HUES48 (cell line): Measurements from ENCODE around the gene CRAMP1.
"Not testable (repeated sequence)": the region's sequence is repeated elsewhere in the genome, so short reads cannot be mapped to it uniquely, and the experiment has no call there.

Experiments used
- H3K27ac ChIP-seq: one replicate; pipeline ENCODE4 v1.7.0; 2013; ENCODE audit warnings: low read depth, low read length, inconsistent platforms
- H3K27me3 ChIP-seq: 2 replicates; pipeline ENCODE4 v1.6.1; 2013; ENCODE audit warnings: mild to moderate bottlenecking, low read length; ENCODE audit not compliant: control insufficient read depth, insufficient read depth
- H3K36me3 ChIP-seq: 2 replicates; pipeline ENCODE4 v1.6.1; 2013; ENCODE audit warnings: low read length; ENCODE audit not compliant: control insufficient read depth, insufficient read depth
- H3K4me1 ChIP-seq: 2 replicates; pipeline ENCODE4 v1.6.1; 2013; ENCODE audit warnings: mild to moderate bottlenecking, low read length; ENCODE audit not compliant: control insufficient read depth, insufficient read depth
- H3K4me3 ChIP-seq: 2 replicates; pipeline ENCODE4 v1.5.1; 2013; ENCODE audit warnings: mild to moderate bottlenecking, low read depth, low read length
- H3K9ac ChIP-seq: 2 replicates; pipeline ENCODE4 v1.6.1; 2013; ENCODE audit warnings: mild to moderate bottlenecking, low read depth, low read length, moderate library complexity
- H3K9me3 ChIP-seq: 2 replicates; pipeline ENCODE4 v1.6.1; 2013; ENCODE audit warnings: low read length; ENCODE audit not compliant: control insufficient read depth, insufficient read depth

CRAMP1 gene

GRCh38 chr16:1705324-1705687 lies 93.1 kb downstream of the CRAMP1 start:
- H3K9ac ChIP-seq, result peak overlapping the region; percentile 80
- peaks cover 25% of the 10 kb centered on the region for H3K36me3 ChIP-seq
- H3K27ac ChIP-seq, result peak overlapping the region; percentile 97
- H3K4me1 ChIP-seq, H3K9me3 ChIP-seq, H3K27me3 ChIP-seq: not testable (repeated sequence)
- peak overlapping the region; percentile 92 for H3K4me3 ChIP-seq

- Histone ChIP-seq H3K4me3 (peak within 1 kb of the TSS; percentile 92), H3K27ac (peak within 1 kb of the TSS; percentile 97), H3K36me3 (peaks cover 20% of the 10 kb centered on the region), H3K9me3 (no peaks in the 10 kb centered on the region), H3K9ac (peak within 1 kb of the TSS; percentile 80), H3K27me3 (no peaks in the 10 kb centered on the region), H3K4me1 (peaks cover 10% of the 10 kb centered on the region)
These were observed 93.7 kb downstream of the CRAMP1 start, which contains the start of gene MAPK8IP3 for GRCh38 chr16:1705688-1706385. Gene MAPK8IP3, plus strand, starts transcription at chr16:1706195. Its CDS starts 145 bp downstream, at chr16:1706340.

GRCh38 chr16:1706386-1707192 lies 94.4 kb downstream of the CRAMP1 start:
- no peaks in the 10 kb centered on the region for H3K9me3 ChIP-seq
- peak overlapping the region; percentile 92 for H3K4me3 ChIP-seq
- H3K27me3 ChIP-seq, result no peaks in the 10 kb centered on the region
- peak overlapping the region; percentile 64 for H3K9ac ChIP-seq
- peaks cover 10% of the 10 kb centered on the region for H3K4me1 ChIP-seq
- H3K36me3 ChIP-seq, result peaks cover 12% of the 10 kb centered on the region
- H3K27ac ChIP-seq, result peak overlapping the region; percentile 63

DNA sequence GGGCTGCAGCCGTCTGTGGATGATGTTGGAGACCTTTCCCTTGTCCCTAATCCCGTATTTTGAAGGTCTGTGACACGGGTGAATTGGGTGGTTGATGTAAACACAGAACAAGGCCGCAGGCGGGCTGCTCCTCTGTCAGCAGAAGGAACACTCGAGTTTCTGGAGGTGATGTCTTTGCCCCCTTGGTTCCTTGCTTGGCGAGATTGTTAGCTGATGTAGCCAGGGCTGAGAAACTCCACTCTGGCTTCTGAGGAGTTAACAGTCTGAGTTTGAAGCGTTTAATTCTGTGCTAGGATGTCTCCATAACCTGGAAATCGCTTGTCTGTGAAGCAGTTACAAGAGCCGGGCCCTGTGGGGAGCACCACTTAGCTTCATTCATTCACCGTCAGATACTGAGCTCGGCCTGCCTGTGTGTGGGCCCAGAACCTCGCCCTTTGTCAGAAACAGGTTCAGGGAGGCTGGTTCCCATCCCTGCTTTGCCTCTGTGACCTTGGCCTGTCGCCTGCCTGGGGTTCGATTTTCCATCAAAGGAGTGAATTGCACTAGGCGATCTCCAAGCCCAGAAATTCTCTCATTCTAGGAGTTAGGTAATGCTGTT lies 95.1 kb downstream of the CRAMP1 start:
- Histone ChIP-seq H3K27ac (no peak overlapping the region), H3K4me1 (peaks cover 10% of the 10 kb centered on the region), H3K27me3 (no peaks in the 10 kb centered on the region), H3K9ac (no peak overlapping the region), H3K4me3 (peak overlapping the region; percentile 62), H3K9me3 (no peaks in the 10 kb centered on the region), H3K36me3 (peaks cover 5% of the 10 kb centered on the region)

DNA sequence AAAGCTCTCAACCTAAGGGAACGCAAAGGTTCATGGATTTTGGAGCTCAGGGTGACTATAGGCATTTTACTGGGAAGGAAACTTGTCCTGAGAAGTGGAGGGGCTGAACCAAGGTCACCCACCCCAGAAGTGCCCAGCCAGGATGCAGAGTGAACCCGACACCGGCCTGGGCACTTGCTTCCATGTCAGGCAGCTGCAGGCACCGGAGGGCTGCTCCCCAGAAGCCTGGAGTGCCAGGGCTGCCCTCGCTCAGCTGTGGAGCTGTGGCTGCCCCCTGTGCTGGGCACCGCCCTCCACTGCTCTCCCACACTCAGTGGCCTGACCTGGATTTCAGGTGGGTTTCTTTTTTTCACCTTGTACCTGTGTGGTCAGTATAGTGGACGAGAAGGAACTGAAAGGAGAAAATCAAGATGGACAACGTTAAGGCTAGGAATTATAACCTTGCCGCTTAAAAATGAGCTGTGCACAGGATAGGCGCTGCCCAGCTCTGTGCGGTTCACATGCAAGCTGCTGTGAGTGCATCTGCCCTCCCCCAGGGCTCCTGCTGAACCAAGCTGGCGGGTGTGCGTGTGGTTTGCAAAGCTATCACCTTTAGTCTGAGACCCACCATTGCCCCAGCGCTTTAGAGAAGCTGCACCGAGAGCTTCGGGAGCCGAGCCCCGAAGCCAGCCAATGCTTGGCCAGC lies 96.1 kb downstream of the CRAMP1 start:
- peaks cover 20% of the 10 kb centered on the region for H3K4me1 ChIP-seq
- H3K27ac ChIP-seq, result no peak overlapping the region
- H3K27me3 ChIP-seq, result no peaks in the 10 kb centered on the region
- no peaks in the 10 kb centered on the region for H3K9me3 ChIP-seq
- H3K36me3 ChIP-seq, result no peaks in the 10 kb centered on the region
- H3K4me3 ChIP-seq, result no peak overlapping the region
- H3K9ac ChIP-seq, result no peak overlapping the region

DNA sequence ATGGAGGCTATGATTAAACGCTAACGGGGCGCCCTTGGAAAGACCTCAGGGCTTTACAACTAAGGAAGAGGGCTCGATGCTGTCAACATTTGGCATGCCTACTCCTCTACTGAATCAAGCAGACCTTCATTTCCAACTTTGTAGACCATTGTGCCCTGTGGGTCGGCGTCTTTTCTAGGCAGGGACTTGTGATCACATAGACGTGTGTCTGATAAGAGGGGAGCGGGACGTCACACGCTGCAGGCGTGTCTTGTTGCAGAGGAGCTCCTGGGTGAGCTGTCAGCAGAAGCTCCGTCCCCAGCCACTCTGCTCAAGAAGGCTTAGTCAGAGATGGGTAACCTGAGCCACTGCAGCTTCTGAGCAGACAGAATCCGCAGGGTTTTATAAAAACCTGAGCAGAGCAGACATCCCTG lies 96.6 kb downstream of the CRAMP1 start:
- no peaks in the 10 kb centered on the region for H3K27me3 ChIP-seq
- H3K4me1 ChIP-seq, result peaks cover 25% of the 10 kb centered on the region
- H3K9me3 ChIP-seq, result no peaks in the 10 kb centered on the region
- no peak overlapping the region for H3K4me3 ChIP-seq
- H3K27ac ChIP-seq, result no peak overlapping the region
- no peak overlapping the region for H3K9ac ChIP-seq
- H3K36me3 ChIP-seq, result no peaks in the 10 kb centered on the region

GRCh38 chr16:1709356-1709755 lies 97.2 kb downstream of the CRAMP1 start:
- no peaks in the 10 kb centered on the region for H3K9me3 ChIP-seq
- no peak overlapping the region for H3K27ac ChIP-seq
- no peaks in the 10 kb centered on the region for H3K36me3 ChIP-seq
- H3K4me3 ChIP-seq, result no peak overlapping the region
- H3K27me3 ChIP-seq, result no peaks in the 10 kb centered on the region
- H3K9ac ChIP-seq, result no peak overlapping the region
- peaks cover 31% of the 10 kb centered on the region for H3K4me1 ChIP-seq

DNA sequence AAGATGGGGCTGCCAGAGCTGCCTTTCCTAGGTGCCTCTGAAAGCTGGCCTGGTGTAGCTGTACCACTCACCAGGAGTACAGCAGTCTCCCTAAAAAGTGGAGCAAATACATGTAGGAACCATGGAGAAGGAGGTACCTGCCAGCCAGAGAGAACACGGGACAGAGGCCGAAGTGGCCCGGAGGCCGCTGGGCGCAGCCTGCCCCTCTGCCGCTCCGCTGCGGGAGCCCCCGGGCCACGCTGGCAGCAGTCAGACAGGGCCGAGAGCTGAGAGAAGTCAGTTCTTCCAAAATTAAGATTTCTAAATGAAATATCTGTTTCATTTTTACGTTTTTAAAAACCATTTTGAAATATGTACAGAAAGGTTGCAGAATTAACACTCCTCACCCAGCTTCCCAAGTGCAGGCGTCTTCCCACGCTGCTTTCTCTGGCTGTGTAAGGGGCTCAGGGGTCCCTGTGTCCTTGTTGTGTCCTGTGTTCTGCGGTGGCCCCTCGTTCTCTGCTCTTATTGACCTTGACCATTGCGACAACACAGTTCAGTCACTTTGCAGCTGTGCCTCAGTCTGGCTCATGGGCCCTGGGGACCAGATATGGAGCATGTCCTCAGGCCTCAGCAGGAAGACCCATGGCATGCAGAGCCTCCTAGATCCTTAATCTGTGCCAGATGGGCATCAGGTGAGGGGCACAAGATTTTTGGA lies 98.8 kb downstream of the CRAMP1 start:
- H3K9ac ChIP-seq, result no peak overlapping the region; the same call in 1 of the 2 replicates
- H3K4me3 ChIP-seq, result no peak overlapping the region
- no peak overlapping the region for H3K27ac ChIP-seq
- H3K9me3 ChIP-seq, result no peaks in the 10 kb centered on the region
- peaks cover 34% of the 10 kb centered on the region for H3K4me1 ChIP-seq
- H3K27me3 ChIP-seq, result no peaks in the 10 kb centered on the region
- H3K36me3 ChIP-seq, result no peaks in the 10 kb centered on the region

DNA sequence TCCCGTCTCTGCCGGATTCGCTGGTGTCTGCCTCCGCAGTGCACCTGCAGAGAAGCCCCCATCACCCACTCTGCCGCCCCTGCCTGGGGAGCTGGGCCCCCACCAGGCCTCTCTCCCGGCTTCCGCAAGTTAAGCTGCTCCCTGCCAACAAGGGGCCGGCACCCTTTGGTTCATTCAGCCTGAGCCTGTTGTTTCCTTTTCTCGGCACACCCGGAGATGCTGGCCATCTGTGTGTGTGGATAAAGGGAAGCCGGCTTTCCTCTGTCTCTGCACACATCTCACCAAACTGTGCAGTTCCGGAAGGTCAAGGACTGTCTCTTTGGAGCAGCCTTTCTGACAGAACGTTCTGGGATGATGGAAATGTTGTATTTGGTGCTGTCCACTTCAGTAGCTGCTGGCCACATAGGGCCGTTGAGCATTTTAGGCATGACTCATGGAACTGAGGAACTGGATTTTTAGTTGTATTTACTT lies 100.7 kb downstream of the CRAMP1 start:
- H3K9ac ChIP-seq, result no peak overlapping the region
- H3K4me3 ChIP-seq, result no peak overlapping the region

GRCh38 chr16:1713331-1713730 lies 101.2 kb downstream of the CRAMP1 start:
- Histone ChIP-seq H3K9me3 (no peaks in the 10 kb centered on the region), H3K27me3 (no peaks in the 10 kb centered on the region), H3K27ac (no peak overlapping the region), H3K4me1 (peaks cover 24% of the 10 kb centered on the region), H3K9ac (no peak overlapping the region), H3K36me3 (no peaks in the 10 kb centered on the region), H3K4me3 (no peak overlapping the region)

More for the DNA sequence above, 100.7 kb downstream of the CRAMP1 start:
- H3K4me1 ChIP-seq, result peaks cover 24% of the 10 kb centered on the region
- no peaks in the 10 kb centered on the region for H3K27me3 ChIP-seq
- H3K36me3 ChIP-seq, result no peaks in the 10 kb centered on the region
- H3K27ac ChIP-seq, result no peak overlapping the region
- H3K9me3 ChIP-seq, result no peaks in the 10 kb centered on the region
